ENCODE results near the gene PLXNB2.
A peak's percentile ranks its signal among the peaks of the same experiment; 100 is the strongest.

Gene PLXNB2

GRCh38 chr22:50261615-50262459 is 45.6 kb downstream of the PLXNB2 start, which contains the start of gene MAPK12:
TSS of gene MAPK12 (minus strand) at chr22:50261683. CDS start at chr22:50261509, 174 bp downstream.
- DNase-seq, result peak; percentile 49

GRCh38 chr22:50260801-50261614 is 46.4 kb downstream of the PLXNB2 start:
- peak; percentile 58 for DNase-seq

- no peak for DNase-seq
Observed at GRCh38 chr22:50260434-50260800, 47.0 kb downstream of the PLXNB2 start.

- no peak for DNase-seq
Observed at GRCh38 chr22:50259302-50259701, 48.1 kb downstream of the PLXNB2 start.

- DNase-seq, result no peak
Observed at GRCh38 chr22:50258361-50259292, 48.8 kb downstream of the PLXNB2 start.

- DNase-seq, result no peak
Observed at GRCh38 chr22:50257451-50258360, 49.7 kb downstream of the PLXNB2 start.

GRCh38 chr22:50257041-50257440 is 50.4 kb downstream of the PLXNB2 start:
- DNase-seq, result no peak

GRCh38 chr22:50256258-50256862 is 51.1 kb downstream of the PLXNB2 start:
- DNase-seq, result no peak

GRCh38 chr22:50255607-50256006 is 51.8 kb downstream of the PLXNB2 start:
- DNase-seq, result no peak

- no peak for DNase-seq
Observed at GRCh38 chr22:50255099-50255498, 52.3 kb downstream of the PLXNB2 start.

GRCh38 chr22:50253941-50254340 is 53.5 kb downstream of the PLXNB2 start:
- DNase-seq, result no peak

- no peak for DNase-seq
Observed at GRCh38 chr22:50253046-50253915, 54.2 kb downstream of the PLXNB2 start.

GRCh38 chr22:50252082-50253045 is 55.1 kb downstream of the PLXNB2 start:
- DNase-seq, result peak; percentile 68

GRCh38 chr22:50251477-50252081 is 55.9 kb downstream of the PLXNB2 start:
- DNase-seq, result no peak

- DNase-seq, result peak; percentile 90
Observed at GRCh38 chr22:50250555-50251476, 56.6 kb downstream of the PLXNB2 start, which contains the start of gene HDAC10. TSS of gene HDAC10 (minus strand) at chr22:50251265. CDS start at chr22:50251032, 233 bp downstream.

GRCh38 chr22:50250249-50250554 is 57.2 kb downstream of the PLXNB2 start:
- DNase-seq, result no peak

Measured in OCI-M1 (cell line).